HG02798 (cell line): ENCODE data around the gene BAG5.
"Not testable (repeated sequence)": the region's sequence is repeated elsewhere in the genome, so short reads cannot be mapped to it uniquely, and the experiment has no call there.

Source experiments
- ATAC-seq: cut with Tn5 transposase; IDR thresholded peaks from one replicate; pipeline ENCODE4 v1.9.1; 2021; ENCODE audit warnings: mild to moderate bottlenecking; ENCODE audit not compliant: unreplicated experiment, poor library complexity

BAG5 gene

GRCh38 chr14:103525430-103526246 is 36.8 kb downstream of the BAG5 start:
- ATAC-seq: not testable (repeated sequence)

DNA sequence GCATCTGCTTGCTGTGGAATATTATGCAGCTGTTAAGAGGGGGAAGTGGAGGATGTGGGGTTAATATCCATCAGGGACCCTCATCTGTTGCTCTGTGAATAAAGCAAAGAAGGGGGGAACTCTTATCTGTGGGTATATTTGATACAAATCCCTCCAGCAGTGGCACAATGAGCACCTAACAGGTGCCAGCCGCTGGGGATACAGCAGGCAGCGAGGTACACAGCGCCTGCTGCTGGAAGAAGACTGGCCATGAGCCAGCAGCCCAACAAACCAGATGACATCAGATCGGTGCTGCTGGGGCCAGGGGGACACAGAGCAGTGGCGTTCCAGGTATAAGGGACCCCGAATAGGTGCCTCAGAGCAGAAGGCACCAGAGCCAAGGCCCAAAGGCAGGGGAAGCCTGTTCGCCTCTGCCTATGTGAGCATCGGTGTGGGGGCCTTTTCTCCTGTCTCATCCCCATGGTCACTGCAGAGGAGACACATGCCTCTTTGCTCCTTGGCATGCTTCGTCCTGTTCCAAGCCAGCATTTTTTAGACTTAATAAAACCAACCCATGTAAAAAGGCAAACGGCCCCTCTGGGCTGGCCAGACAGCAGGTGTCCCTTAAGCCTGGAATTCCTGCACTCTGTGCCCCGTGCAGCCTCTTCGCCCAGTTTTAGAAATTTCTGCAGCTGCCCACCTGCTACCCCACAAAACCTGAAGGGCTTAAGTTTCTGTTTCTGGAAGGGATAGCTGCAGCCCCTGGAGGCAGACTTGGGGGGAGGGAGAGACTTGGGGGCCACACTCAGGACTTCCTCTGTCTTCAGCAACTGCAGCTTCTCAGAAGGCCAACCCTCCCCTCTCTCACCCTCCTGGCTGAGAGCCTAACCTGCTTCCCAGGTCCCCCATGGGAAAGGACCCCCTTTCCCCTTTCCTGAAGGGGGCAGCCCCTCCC is 38.2 kb downstream of the BAG5 start:
- no peak for ATAC-seq

- ATAC-seq: no peak
Measured at GRCh38 chr14:103523575-103523954, 38.9 kb downstream of the BAG5 start.

GRCh38 chr14:103522649-103523574 is 39.5 kb downstream of the BAG5 start, which contains the start of gene CKB:
TSS of gene CKB (minus strand) at chr14:103522830. CDS start at chr14:103522493, 337 bp downstream.
- ATAC-seq: no peak

DNA sequence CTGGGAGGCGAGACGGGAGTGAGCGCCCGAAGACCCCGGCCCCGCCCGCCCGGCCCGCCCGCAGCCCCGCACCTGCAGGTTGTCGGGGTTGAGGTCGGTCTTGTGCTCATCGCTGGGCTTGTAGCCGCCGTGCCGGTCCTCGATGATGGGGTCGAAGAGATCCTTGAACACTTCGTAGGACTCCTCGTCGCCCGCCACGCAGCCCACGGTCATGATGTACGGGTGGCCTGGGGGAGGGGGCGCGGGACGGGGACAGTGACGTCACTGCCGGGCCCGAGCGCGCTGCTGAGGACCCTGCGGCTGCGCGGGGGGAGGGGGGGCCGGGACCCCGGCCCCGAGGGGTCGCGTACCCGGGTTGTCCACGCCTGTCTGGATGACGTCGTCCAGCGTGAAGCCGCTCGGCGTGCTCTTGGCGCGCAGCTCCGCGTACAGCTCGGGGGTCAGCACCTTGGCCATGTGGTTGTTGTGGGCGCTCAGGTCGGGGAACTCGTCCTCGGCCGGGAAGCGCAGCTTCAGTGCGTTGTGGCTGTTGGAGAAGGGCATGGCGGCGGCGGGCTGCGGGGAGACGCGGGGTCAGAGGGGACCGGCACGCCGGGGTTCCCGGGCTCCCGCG is 40.4 kb downstream of the BAG5 start:
- ATAC-seq: no peak

DNA sequence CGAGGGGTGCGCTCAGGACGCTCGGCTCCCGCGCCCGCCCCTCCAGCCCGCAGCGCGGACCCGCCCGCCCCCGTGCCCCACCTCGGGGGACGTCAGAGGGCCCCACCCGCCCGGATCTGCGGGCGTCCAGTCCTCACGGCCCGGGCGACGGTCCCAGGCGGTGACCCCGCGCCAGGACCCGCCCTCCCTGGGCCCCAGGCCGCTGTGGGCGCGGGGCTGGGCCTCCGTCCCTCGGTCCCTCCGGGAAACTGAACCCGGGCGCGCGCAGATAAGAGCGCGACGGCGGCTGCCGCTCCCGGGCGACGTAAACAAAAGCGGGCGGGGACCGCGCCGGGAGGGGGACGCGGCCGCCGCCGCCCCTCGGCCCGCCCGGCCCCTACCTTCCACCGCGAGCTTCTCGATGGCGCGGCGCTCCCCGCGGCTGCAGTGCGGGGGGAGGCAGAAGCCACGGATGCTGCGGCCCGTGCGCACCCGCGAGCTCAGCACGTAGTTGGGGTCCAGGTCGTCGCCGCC is 41.0 kb downstream of the BAG5 start:
- peak; percentile 13 for ATAC-seq

- ATAC-seq: peak; percentile 39
Measured at GRCh38 chr14:103520657-103521437, 41.6 kb downstream of the BAG5 start.

GRCh38 chr14:103520269-103520656 is 42.2 kb downstream of the BAG5 start:
- no peak for ATAC-seq

DNA sequence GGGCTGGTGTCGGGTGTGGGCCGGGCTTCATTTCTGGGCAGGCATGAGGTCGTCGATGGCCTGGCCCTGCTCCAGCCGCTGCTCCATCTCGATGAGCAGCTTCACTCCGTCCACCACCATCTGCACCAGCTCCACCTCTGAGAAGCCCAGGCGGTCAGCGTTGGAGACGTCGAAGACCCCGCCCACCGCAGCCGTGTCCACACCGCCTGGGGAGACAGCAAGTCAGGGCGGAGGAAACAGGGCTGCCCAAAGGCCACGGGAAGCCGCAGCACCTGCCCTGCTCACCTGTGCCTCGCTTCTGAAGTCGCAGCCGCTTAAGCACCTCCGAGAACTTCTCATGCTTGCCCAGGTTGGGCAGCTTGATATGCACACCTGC is 42.6 kb downstream of the BAG5 start:
- no peak for ATAC-seq

- ATAC-seq: no peak
Measured at GRCh38 chr14:103519043-103519836, 43.2 kb downstream of the BAG5 start.

DNA sequence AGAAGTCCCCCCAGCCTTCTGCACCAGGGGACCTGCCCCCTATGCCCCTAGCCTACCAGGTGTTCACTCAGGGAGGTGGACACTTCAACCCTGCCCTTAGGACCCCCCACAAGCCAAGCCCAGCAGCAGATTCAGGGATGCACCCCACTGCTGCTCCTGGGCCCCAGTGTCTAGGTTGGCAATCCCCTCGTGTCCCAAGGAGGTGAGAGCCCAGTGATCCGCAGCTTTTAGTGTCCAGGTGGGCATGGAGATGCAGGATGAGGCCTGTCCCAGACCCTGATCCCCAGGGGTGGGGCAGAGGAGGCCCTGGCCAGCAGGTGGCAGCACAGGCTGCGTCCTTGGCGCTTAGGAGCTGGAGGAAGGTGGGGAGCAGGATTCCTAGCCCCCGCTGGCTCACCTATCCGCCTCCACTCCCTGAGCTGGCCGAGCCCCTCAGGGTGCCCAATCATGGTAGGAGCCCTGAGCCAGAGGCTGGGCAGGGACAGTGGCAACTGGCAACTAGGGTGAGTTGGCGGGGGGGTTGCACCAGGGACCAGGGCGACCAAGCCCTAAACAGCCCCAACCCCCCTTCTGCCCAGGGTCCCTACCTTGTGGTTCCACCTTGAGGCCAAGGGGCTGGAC is 43.9 kb downstream of the BAG5 start:
- no peak for ATAC-seq

GRCh38 chr14:103517721-103518421 is 44.6 kb downstream of the BAG5 start:
- ATAC-seq: no peak

- ATAC-seq: no peak
Measured at GRCh38 chr14:103517174-103517566, 45.3 kb downstream of the BAG5 start.

DNA sequence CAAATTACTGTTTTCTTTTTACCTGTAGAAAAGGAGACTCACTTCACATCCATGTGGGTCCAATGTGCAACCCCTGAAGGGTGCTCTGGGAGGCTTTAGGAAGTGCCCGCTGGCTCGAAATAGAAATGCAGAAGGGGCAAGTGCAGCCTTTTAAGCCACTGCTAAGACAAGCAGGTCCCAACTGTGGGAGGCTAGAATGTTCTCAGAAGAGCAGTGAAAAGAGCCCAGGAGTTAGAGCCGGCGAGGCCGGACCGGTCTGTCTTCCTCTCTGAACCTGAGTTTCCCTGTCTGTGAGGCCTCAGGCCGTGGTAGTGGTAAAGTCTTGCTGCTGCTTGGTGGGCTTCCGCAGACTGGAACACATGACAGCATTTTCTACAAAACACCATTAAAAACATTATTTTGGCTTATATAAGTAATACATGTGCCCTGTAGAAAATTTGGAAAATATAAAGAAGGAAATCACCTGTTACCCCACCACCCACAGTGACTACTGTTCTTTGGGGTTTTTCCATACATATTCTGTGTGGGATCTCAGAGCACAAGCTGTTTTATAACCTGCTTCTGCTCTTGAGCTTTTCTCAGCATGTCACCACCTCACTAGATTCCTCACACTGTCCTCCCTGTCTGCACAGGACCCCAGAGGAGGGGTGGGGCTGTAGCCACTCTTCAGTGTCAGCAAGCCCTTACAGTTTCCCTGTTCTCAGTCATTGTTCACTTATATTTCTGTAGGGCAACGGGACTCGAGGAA is 45.9 kb downstream of the BAG5 start:
- ATAC-seq: no peak

DNA sequence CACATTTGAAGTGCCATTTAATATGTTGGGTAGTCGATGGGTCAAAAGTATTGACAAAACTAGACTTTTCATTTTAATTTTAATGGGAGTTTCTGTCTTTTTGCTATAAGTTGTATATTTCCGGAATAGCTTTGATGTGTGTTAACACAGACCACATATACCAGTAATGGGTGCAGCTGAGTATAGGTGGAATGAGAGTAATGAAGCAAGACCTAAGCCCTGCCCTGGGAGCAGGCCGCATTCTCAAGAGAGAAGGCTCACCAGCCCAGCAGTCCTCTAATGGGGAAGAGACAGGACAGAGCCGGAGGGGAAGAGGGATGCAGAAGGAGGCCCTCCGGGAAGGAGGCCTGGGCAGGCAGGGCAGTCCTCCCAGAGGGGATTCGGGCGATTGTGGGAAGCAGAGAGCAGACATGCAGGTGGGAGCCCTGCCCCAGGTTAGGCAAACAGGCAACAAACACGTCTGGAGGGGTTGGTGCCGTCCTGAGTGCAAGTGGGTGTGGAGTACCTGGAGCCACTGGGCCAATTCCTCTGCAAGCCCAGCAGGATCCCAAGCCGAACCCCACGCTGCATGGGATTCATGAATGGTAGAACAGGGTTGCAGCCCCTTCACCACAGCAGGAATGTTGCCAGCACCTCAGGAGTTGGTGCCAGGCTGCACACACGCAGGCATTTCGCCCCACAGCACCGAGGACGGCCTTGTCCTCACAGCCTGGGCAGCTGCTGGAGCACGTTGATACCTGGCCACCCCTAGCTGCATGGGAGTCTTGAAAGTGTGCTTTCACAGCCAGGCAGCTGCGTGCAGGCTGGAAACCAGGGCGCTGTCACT is 47.6 kb downstream of the BAG5 start:
- no peak for ATAC-seq
